ENCODE data around the gene PLLP.

Gene PLLP

GRCh38 chr16:57329718-57330327 is 45.4 kb upstream of the PLLP start:
- TF ChIP-seq YY1 (IDR thresholded peaks at IDR 0.05; ENCODE audit: low read depth) (no peak), ZBTB7A (IDR thresholded peaks at IDR 0.05; ENCODE audit: low read depth) (no peak), EP300 (IDR thresholded peaks at IDR 0.05; ENCODE audit: borderline replicate concordance) (no peak), FOXM1 (IDR thresholded peaks at IDR 0.05; ENCODE audit: borderline replicate concordance, low read depth) (no peak), MAX (IDR thresholded peaks at IDR 0.05) (no peak), CREB1 (IDR thresholded peaks at IDR 0.05; ENCODE audit: low read depth) (no peak), REST (IDR thresholded peaks at IDR 0.05; ENCODE audit: low read depth) (no peak), CEBPB (IDR thresholded peaks at IDR 0.05) (no peak), EGR1 (IDR thresholded peaks at IDR 0.05) (no peak), TCF12 (IDR thresholded peaks at IDR 0.05; ENCODE audit: low read depth) (no peak), RAD21 (IDR thresholded peaks at IDR 0.05; ENCODE audit: low read depth) (no peak)

- no peak for TF ChIP-seq EGR1 (IDR thresholded peaks at IDR 0.05)
- no peak for TF ChIP-seq USF1 (IDR thresholded peaks at IDR 0.05)
- TF ChIP-seq RAD21 (IDR thresholded peaks at IDR 0.05; ENCODE audit: low read depth): no peak
- no peak for TF ChIP-seq CREB1 (IDR thresholded peaks at IDR 0.05; ENCODE audit: low read depth)
- no peak for TF ChIP-seq TCF12 (IDR thresholded peaks at IDR 0.05; ENCODE audit: low read depth)
- no peak for TF ChIP-seq ZBTB7A (IDR thresholded peaks at IDR 0.05; ENCODE audit: low read depth)
- TF ChIP-seq CEBPB (IDR thresholded peaks at IDR 0.05): no peak
- TF ChIP-seq FOXM1 (IDR thresholded peaks at IDR 0.05; ENCODE audit: borderline replicate concordance, low read depth): no peak
- TF ChIP-seq TAF1 (IDR thresholded peaks at IDR 0.05; ENCODE audit: low read depth): no peak
- no peak for TF ChIP-seq YY1 (IDR thresholded peaks at IDR 0.05; ENCODE audit: low read depth)
- no peak for TF ChIP-seq MAX (IDR thresholded peaks at IDR 0.05)
Observed at GRCh38 chr16:57325458-57325857, 41.0 kb upstream of the PLLP start.

GRCh38 chr16:57324749-57325148 is 40.3 kb upstream of the PLLP start:
- TF ChIP-seq USF1 (IDR thresholded peaks at IDR 0.05) (no peak), NFIC (IDR thresholded peaks at IDR 0.05) (no peak), TCF12 (IDR thresholded peaks at IDR 0.05; ENCODE audit: low read depth) (no peak), TAF1 (IDR thresholded peaks at IDR 0.05; ENCODE audit: low read depth) (no peak), CREB1 (IDR thresholded peaks at IDR 0.05; ENCODE audit: low read depth) (no peak), RAD21 (IDR thresholded peaks at IDR 0.05; ENCODE audit: low read depth) (no peak), REST (IDR thresholded peaks at IDR 0.05; ENCODE audit: low read depth) (no peak), TEAD4 (IDR thresholded peaks at IDR 0.05) (no peak), YY1 (IDR thresholded peaks at IDR 0.05; ENCODE audit: low read depth) (no peak), CEBPB (IDR thresholded peaks at IDR 0.05) (no peak)

GRCh38 chr16:57319646-57320045 is 35.2 kb upstream of the PLLP start:
- TF ChIP-seq CEBPB (IDR thresholded peaks at IDR 0.05): no peak
- TF ChIP-seq TCF12 (IDR thresholded peaks at IDR 0.05; ENCODE audit: low read depth): no peak
- no peak for TF ChIP-seq EP300 (IDR thresholded peaks at IDR 0.05; ENCODE audit: borderline replicate concordance)
- no peak for TF ChIP-seq YY1 (IDR thresholded peaks at IDR 0.05; ENCODE audit: low read depth)
- TF ChIP-seq USF1 (IDR thresholded peaks at IDR 0.05): no peak

- TF ChIP-seq TAF1 (IDR thresholded peaks at IDR 0.05; ENCODE audit: low read depth) (no peak), YY1 (IDR thresholded peaks at IDR 0.05; ENCODE audit: low read depth) (no peak), NFIC (IDR thresholded peaks at IDR 0.05) (no peak), RAD21 (IDR thresholded peaks at IDR 0.05; ENCODE audit: low read depth) (no peak), EGR1 (IDR thresholded peaks at IDR 0.05) (no peak), ZBTB7A (IDR thresholded peaks at IDR 0.05; ENCODE audit: low read depth) (no peak), FOXM1 (IDR thresholded peaks at IDR 0.05; ENCODE audit: borderline replicate concordance, low read depth) (no peak), TCF12 (IDR thresholded peaks at IDR 0.05; ENCODE audit: low read depth) (no peak)
Observed at GRCh38 chr16:57318240-57318970, 33.9 kb upstream of the PLLP start.

Data from Ishikawa (cell line).